A549 (cell line): ENCODE results near the gene C5orf63. TPM values are rescaled to one million over a fixed set of nuclear protein-coding genes. Genes with fewer than 3 reads are reported as not detected.

Experiments
- ATAC-seq, 2 experiments: fragments of 200-7000 bp in 1 of 2; fragments of >200 bp in 1 of 2; cut with Nextera tagmentation in 1 of 2; cut with Tn5 transposase in 1 of 2; 3 replicates each; pipeline versions ENCODE4 v1.8.0 to v1.9.1; 2018 to 2020; ENCODE audit warnings: mild to moderate bottlenecking in 1 of 2, moderate library complexity in 1 of 2
- CTCF ChIA-PET: fragments of 300-600 bp; sonication (Branson Sonifier 250); formaldehyde crosslinking; extraction: SDS; loops from one replicate; lab custom pipeline; 2021; ENCODE audit warnings: antibody characterized with exemption, inconsistent platforms; lab: Yijun Ruan, JAX
- POLR2A ChIA-PET: fragments of 350-600 bp; formaldehyde crosslinking; extraction: SDS; loops from one replicate; lab custom pipeline; 2021; ENCODE audit warnings: antibody characterized with exemption, inconsistent platforms; lab: Yijun Ruan, JAX
- DNase-seq, 2 experiments: peaks; one replicate each; pipeline versions ENCODE4 v3.0.0 to v3.0.0-alpha.2; 2011 to 2016; ENCODE audit warnings: low read depth in 1 of 2, low spot score in 1 of 2
- FAIRE-seq: peaks from 2 replicates; lab custom pipeline; 2011; peaks lifted over from hg19 to GRCh38; lab: Jason Lieb, UNC
- H3K27ac ChIP-seq, 2 experiments: fragments of >200 bp; sonication (Bioruptor Twin); formaldehyde crosslinking; 3 replicates each; pipeline ENCODE4 v1.5.1; 2016 to 2017
- H3K4me1 ChIP-seq: fragments of >200 bp; sonication (Bioruptor Twin); formaldehyde crosslinking; 3 replicates; pipeline ENCODE4 v1.6.1; 2016
- H3K4me2 ChIP-seq: fragments of >200 bp; sonication (Bioruptor Twin); formaldehyde crosslinking; 3 replicates; pipeline ENCODE4 v1.6.1; 2016
- H3K4me3 ChIP-seq: fragments of >200 bp; sonication (Bioruptor Twin); formaldehyde crosslinking; 3 replicates; pipeline ENCODE4 v1.5.1; 2016
- H3K9me3 ChIP-seq: fragments of >200 bp; sonication (Bioruptor Twin); formaldehyde crosslinking; 3 replicates; pipeline ENCODE4 v1.6.1; 2016
- BHLHE40 ChIP-seq: IDR thresholded peaks from 2 replicates; pipeline ENCODE4 v1.6.1; 2012; ENCODE audit warnings: low read depth, low read length, inconsistent platforms
- CBX8 ChIP-seq: fragments of 200-600 bp; sonication (generic); IDR thresholded peaks from 2 replicates; pipeline ENCODE4 v1.6.1; 2016
- CEBPB ChIP-seq, 2 experiments: fragments of >200 bp in 1 of 2; sonication (Bioruptor Twin) in 1 of 2; formaldehyde crosslinking in 1 of 2; IDR thresholded peaks; 2 replicates each; pipeline ENCODE4 v1.6.1; 2012 to 2016
- CHD4 ChIP-seq: fragments of 200-600 bp; sonication (generic); IDR thresholded peaks from 2 replicates; pipeline ENCODE4 v1.6.1; 2016; ENCODE audit warnings: antibody characterized with exemption, mild to moderate bottlenecking, borderline replicate concordance
- EP300 ChIP-seq, 2 experiments: fragments of >200 bp; sonication (Bioruptor Twin); formaldehyde crosslinking; IDR thresholded peaks; 2 replicates in 1 of 2; 3 replicates in 1 of 2; pipeline ENCODE4 v1.6.1; 2016 to 2017
- ESRRA ChIP-seq: fragments of 150-350 bp; IDR thresholded peaks from 2 replicates; pipeline ENCODE4 v1.6.1; 2014; ENCODE audit warnings: mild to moderate bottlenecking, low read length, borderline replicate concordance
- FOSL2 ChIP-seq, 2 experiments: fragments of 450-650 bp in 1 of 2; fragments of >200 bp in 1 of 2; sonication (Bioruptor Twin) in 1 of 2; formaldehyde crosslinking; IDR thresholded peaks; 2 replicates each; pipeline versions ENCODE4 v1.5.0 to v1.6.1; 2016 to 2020; ENCODE audit warnings: mild to moderate bottlenecking in 1 of 2, moderate library complexity in 1 of 2
- FOXS1 ChIP-seq: fragments of 250-450 bp; sonication (Bioruptor Pico); IDR thresholded peaks from 2 replicates; pipeline ENCODE4 v1.5.0; 2020; ENCODE audit warnings: mild to moderate bottlenecking, moderate library complexity
- GATA3 ChIP-seq: IDR thresholded peaks from 2 replicates; pipeline ENCODE4 v1.6.1; 2012; ENCODE audit warnings: borderline replicate concordance
- HES2 ChIP-seq: fragments of >200 bp; sonication (Bioruptor Twin); formaldehyde crosslinking; IDR thresholded peaks from 2 replicates; pipeline ENCODE4 v1.6.1; 2016
- HEYL ChIP-seq: fragments of 250-450 bp; sonication (Bioruptor Pico); IDR thresholded peaks from 2 replicates; pipeline ENCODE4 v1.8.0; 2021; ENCODE audit warnings: mild to moderate bottlenecking, moderate library complexity
- HOXA7 ChIP-seq: fragments of 250-450 bp; sonication (Bioruptor Pico); IDR thresholded peaks from 2 replicates; pipeline ENCODE4 v1.5.0; 2020; ENCODE audit warnings: mild to moderate bottlenecking, moderate library complexity
- KDM1A ChIP-seq: fragments of 200-600 bp; sonication (generic); IDR thresholded peaks from 2 replicates; pipeline ENCODE4 v1.6.1; 2016; ENCODE audit warnings: low read depth, mild to moderate bottlenecking
- KDM5A ChIP-seq: fragments of 200-600 bp; sonication (generic); IDR thresholded peaks from 2 replicates; pipeline ENCODE4 v1.6.1; 2016; ENCODE audit warnings: antibody characterized with exemption, mild to moderate bottlenecking
- MAFK ChIP-seq: fragments of 450-650 bp; IDR thresholded peaks from 2 replicates; pipeline ENCODE4 v1.6.1; 2014; ENCODE audit not compliant: partially characterized antibody
- MYC ChIP-seq: IDR thresholded peaks from 2 replicates; pipeline ENCODE4 v1.6.1; 2012; ENCODE audit warnings: mild to moderate bottlenecking, inconsistent platforms, low read length, improper control_type of control experiment, borderline replicate concordance
- NR3C1 ChIP-seq: fragments of >200 bp; sonication (Bioruptor Twin); formaldehyde crosslinking; IDR thresholded peaks from 3 replicates; pipeline ENCODE4 v1.6.1; 2017
- POLR2A ChIP-seq: IDR thresholded peaks from 2 replicates; pipeline ENCODE4 v1.6.1; 2012; ENCODE audit warnings: mild to moderate bottlenecking, low read length
- POLR2AphosphoS2 ChIP-seq: conservative IDR thresholded peaks from 2 replicates; pipeline ENCODE4 v1.6.1; 2012; ENCODE audit warnings: low read length, improper control_type of control experiment, inconsistent platforms
- RCOR1 ChIP-seq: fragments of 150-350 bp; IDR thresholded peaks from 2 replicates; pipeline ENCODE4 v1.6.1; 2014; ENCODE audit warnings: antibody characterized with exemption, low read length, low read depth
- SREBF2 ChIP-seq: fragments of 450-650 bp; IDR thresholded peaks from 2 replicates; pipeline ENCODE4 v1.6.1; 2014; ENCODE audit warnings: mild to moderate bottlenecking, moderate library complexity
- TP53 ChIP-seq: fragments of 250-450 bp; sonication (Bioruptor Pico); IDR thresholded peaks from 2 replicates; pipeline ENCODE4 v1.5.0; 2021; ENCODE audit warnings: mild to moderate bottlenecking, moderate library complexity
- ZC3H11A ChIP-seq: fragments of 450-650 bp; IDR thresholded peaks from 2 replicates; pipeline ENCODE4 v1.6.1; 2014; ENCODE audit warnings: antibody characterized with exemption, mild to moderate bottlenecking
- ZNF302 ChIP-seq: fragments of 250-450 bp; sonication (Bioruptor Pico); IDR thresholded peaks from 2 replicates; pipeline ENCODE4 v1.9.0; 2021; ENCODE audit warnings: inconsistent platforms, mild to moderate bottlenecking, moderate library complexity
- WGBS: methylation state at CpG from one replicate; pipeline ENCODE4 v1.1.6; 2017; ENCODE audit errors: missing lambda C conversion rate; 5-methylcytosine and 5-hydroxymethylcytosine counted together
- polyA plus RNA-seq, 4 experiments: library from polyadenylated mRNA; depleted of rRNA in 3 of 4; stranded (reverse); fragments of >200 nt; fragmentation: RNase III in 1 of 4; extraction: RNeasy Plus Mini Kit Qiagen cat#74134 plus additional on column Dnase treatment in 1 of 4; gene quantifications; 2 replicates in 3 of 4; 3 replicates in 1 of 4; pipeline ENCODE4 v1.2.3, GENCODE V29; 2011 to 2017
- TF ChIP-seq, protein P1 (sequence below): IDR thresholded peaks from 2 replicates; pipeline ENCODE4 v1.6.1; 2012
- TF ChIP-seq, protein P2 (sequence below): fragments of 450-650 bp; IDR thresholded peaks from 2 replicates; pipeline ENCODE4 v1.6.1; 2014; ENCODE audit warnings: antibody characterized with exemption
- TF ChIP-seq, protein P3 (sequence below): IDR thresholded peaks from 2 replicates; pipeline ENCODE4 v1.6.1; 2012
- TF ChIP-seq, protein P4 (sequence below): fragments of >200 bp; sonication (Bioruptor Twin); formaldehyde crosslinking; IDR thresholded peaks from 3 replicates; pipeline ENCODE4 v1.5.1; 2016
- TF ChIP-seq, protein P5 (sequence below): fragments of 250-450 bp; sonication (Bioruptor Pico); IDR thresholded peaks from 2 replicates; pipeline ENCODE4 v1.5.0; 2020; ENCODE audit warnings: low read depth, mild to moderate bottlenecking, moderate library complexity
- TF ChIP-seq, protein P6 (sequence below): IDR thresholded peaks from 2 replicates; pipeline ENCODE4 v1.6.1; 2012; ENCODE audit warnings: low read depth, borderline replicate concordance
- TF ChIP-seq, protein P7 (sequence below): fragments of >200 bp; sonication (Bioruptor Twin); formaldehyde crosslinking; IDR thresholded peaks from 3 replicates; pipeline ENCODE4 v1.6.1; 2016

Gene C5orf63
- polyA plus RNA-seq, 2 of the 4 experiments (the other 2 are of a cell fraction) = 4.1 to 10.9 TPM

DNA sequence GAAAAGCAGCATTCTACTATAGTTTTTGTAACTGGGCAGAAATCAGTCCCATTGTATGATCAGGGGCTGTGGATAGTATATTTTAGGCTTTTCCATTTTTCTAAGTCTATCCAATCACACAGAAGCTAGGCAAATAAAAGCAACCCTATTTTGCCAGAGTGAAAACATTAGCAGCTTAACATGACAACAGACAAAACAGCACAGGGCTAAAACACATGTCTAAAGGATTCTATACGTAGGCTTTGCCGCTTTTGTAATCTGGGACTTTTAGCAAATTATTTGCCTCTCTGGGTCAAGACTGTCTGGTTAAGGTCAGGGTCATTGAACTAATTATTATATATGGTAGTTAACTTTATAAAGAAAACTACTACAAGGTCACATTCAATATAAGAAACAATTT is 47.1 kb downstream of the C5orf63 start:
- no peak for TF ChIP-seq TP53 (CRISPR knock-in tag)
- TF ChIP-seq POLR2A = no peak
- no peak for TF ChIP-seq EP300 (IDR thresholded peaks at IDR 0.05)
- TF ChIP-seq HOXA7 = no peak
- no peak for TF ChIP-seq KDM1A
- no peak for TF ChIP-seq FOXS1 (CRISPR knock-in tag)
- TF ChIP-seq SREBF2 = no peak
- TF ChIP-seq HES2 = no peak
- TF ChIP-seq, protein P1, sequence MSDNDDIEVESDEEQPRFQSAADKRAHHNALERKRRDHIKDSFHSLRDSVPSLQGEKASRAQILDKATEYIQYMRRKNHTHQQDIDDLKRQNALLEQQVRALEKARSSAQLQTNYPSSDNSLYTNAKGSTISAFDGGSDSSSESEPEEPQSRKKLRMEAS = no peak
- no peak for TF ChIP-seq NR3C1
- TF ChIP-seq MYC = no peak
- TF ChIP-seq, protein P2, sequence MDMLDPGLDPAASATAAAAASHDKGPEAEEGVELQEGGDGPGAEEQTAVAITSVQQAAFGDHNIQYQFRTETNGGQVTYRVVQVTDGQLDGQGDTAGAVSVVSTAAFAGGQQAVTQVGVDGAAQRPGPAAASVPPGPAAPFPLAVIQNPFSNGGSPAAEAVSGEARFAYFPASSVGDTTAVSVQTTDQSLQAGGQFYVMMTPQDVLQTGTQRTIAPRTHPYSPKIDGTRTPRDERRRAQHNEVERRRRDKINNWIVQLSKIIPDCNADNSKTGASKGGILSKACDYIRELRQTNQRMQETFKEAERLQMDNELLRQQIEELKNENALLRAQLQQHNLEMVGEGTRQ = no peak
- no peak for TF ChIP-seq GATA3
- TF ChIP-seq HEYL (CRISPR knock-in tag) = no peak
- TF ChIP-seq MAFK = no peak
- TF ChIP-seq ESRRA = no peak
- no peak for TF ChIP-seq RCOR1
- no peak for TF ChIP-seq CEBPB (IDR thresholded peaks at IDR 0.05)
- no peak for TF ChIP-seq KDM5A
- H3K4me3 ChIP-seq = no peak overlapping the region
- H3K4me1 ChIP-seq = no peaks in the 10 kb centered on the region
- H3K4me2 ChIP-seq = no peak overlapping the region
- ATAC-seq = no peak
- POLR2A ChIA-PET = no interaction called here
- no peaks in the 10 kb centered on the region for H3K9me3 ChIP-seq
- 89% methylated on average over 2 of the region's 2 CpGs for WGBS
- no peak for DNase-seq
- CTCF ChIA-PET = interaction anchor here (1.2 to 1.6 kb wide), 2 partner anchors 27 to 425 kb away, joined by 3 to 4 read pairs; no protein-coding TSS in a partner anchor
- FAIRE-seq = no peak
- no peak overlapping the region for H3K27ac ChIP-seq

DNA sequence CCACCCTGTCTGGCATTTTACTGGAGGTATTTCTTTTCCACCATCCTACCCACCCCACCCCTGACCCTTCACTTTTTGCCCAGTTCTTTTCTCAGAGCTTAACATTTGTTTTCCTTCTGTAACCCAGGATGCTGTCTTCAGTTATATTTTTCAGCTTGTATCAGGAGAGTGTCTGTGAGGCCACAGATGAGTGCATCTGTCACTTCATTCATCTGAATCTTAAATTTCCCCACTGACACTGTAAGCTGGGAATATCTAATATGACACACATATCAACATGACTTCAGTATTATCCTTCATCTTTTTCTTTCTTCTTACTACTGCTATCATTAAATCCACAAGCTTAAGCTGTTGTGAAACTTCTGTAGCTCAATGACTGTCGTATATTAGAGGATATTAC is 47.8 kb downstream of the C5orf63 start:
- DNase-seq = no peak
- FAIRE-seq = no peak
- POLR2A ChIA-PET = no interaction called here
- no peaks in the 10 kb centered on the region for H3K4me1 ChIP-seq
- H3K9me3 ChIP-seq = no peaks in the 10 kb centered on the region
- CTCF ChIA-PET = interaction anchor here (0.5 to 1.6 kb wide), 4 partner anchors 10 to 424 kb away, joined by 3 to 4 read pairs (median 3); no protein-coding TSS in a partner anchor
- 36% methylated on average over 1 of the region's 1 CpG for WGBS
- no peak for ATAC-seq
- H3K4me2 ChIP-seq = no peak overlapping the region
- no peak overlapping the region for H3K4me3 ChIP-seq
- TF ChIP-seq SREBF2 (no peak), ZC3H11A (no peak), KDM5A (no peak), POLR2AphosphoS2 (no peak), CBX8 (no peak), CHD4 (no peak), EP300 (IDR thresholded peaks at IDR 0.05) (no peak), KDM1A (no peak), ZNF302 (CRISPR knock-in tag) (no peak), FOSL2 (IDR thresholded peaks at IDR 0.05) (no peak), FOSL2 (CRISPR knock-in tag; IDR thresholded peaks at IDR 0.05) (no peak), BHLHE40 (no peak)
- TF ChIP-seq, protein P3, sequence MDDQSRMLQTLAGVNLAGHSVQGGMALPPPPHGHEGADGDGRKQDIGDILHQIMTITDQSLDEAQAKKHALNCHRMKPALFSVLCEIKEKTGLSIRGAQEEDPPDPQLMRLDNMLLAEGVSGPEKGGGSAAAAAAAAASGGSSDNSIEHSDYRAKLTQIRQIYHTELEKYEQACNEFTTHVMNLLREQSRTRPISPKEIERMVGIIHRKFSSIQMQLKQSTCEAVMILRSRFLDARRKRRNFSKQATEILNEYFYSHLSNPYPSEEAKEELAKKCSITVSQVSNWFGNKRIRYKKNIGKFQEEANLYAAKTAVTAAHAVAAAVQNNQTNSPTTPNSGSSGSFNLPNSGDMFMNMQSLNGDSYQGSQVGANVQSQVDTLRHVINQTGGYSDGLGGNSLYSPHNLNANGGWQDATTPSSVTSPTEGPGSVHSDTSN = no peak
- TF ChIP-seq, protein P4, sequence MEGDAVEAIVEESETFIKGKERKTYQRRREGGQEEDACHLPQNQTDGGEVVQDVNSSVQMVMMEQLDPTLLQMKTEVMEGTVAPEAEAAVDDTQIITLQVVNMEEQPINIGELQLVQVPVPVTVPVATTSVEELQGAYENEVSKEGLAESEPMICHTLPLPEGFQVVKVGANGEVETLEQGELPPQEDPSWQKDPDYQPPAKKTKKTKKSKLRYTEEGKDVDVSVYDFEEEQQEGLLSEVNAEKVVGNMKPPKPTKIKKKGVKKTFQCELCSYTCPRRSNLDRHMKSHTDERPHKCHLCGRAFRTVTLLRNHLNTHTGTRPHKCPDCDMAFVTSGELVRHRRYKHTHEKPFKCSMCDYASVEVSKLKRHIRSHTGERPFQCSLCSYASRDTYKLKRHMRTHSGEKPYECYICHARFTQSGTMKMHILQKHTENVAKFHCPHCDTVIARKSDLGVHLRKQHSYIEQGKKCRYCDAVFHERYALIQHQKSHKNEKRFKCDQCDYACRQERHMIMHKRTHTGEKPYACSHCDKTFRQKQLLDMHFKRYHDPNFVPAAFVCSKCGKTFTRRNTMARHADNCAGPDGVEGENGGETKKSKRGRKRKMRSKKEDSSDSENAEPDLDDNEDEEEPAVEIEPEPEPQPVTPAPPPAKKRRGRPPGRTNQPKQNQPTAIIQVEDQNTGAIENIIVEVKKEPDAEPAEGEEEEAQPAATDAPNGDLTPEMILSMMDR = no peak
- TF ChIP-seq, protein P5, sequence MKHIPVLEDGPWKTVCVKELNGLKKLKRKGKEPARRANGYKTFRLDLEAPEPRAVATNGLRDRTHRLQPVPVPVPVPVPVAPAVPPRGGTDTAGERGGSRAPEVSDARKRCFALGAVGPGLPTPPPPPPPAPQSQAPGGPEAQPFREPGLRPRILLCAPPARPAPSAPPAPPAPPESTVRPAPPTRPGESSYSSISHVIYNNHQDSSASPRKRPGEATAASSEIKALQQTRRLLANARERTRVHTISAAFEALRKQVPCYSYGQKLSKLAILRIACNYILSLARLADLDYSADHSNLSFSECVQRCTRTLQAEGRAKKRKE = no peak
- TF ChIP-seq, protein P6, sequence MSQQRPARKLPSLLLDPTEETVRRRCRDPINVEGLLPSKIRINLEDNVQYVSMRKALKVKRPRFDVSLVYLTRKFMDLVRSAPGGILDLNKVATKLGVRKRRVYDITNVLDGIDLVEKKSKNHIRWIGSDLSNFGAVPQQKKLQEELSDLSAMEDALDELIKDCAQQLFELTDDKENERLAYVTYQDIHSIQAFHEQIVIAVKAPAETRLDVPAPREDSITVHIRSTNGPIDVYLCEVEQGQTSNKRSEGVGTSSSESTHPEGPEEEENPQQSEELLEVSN = no peak
- TF ChIP-seq, protein P7, sequence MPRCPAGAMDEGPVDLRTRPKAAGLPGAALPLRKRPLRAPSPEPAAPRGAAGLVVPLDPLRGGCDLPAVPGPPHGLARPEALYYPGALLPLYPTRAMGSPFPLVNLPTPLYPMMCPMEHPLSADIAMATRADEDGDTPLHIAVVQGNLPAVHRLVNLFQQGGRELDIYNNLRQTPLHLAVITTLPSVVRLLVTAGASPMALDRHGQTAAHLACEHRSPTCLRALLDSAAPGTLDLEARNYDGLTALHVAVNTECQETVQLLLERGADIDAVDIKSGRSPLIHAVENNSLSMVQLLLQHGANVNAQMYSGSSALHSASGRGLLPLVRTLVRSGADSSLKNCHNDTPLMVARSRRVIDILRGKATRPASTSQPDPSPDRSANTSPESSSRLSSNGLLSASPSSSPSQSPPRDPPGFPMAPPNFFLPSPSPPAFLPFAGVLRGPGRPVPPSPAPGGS = no peak
- TF ChIP-seq, protein P2 = no peak
- TF ChIP-seq, all 56 proteins: peak for 0
- H3K27ac ChIP-seq = no peak overlapping the region
